ENCODE measurements around the gene NR1H4.
"Not testable (repeated sequence)": the region's sequence is repeated elsewhere in the genome, so short reads cannot be mapped to it uniquely, and the experiment has no call there.

The NR1H4 gene

DNA sequence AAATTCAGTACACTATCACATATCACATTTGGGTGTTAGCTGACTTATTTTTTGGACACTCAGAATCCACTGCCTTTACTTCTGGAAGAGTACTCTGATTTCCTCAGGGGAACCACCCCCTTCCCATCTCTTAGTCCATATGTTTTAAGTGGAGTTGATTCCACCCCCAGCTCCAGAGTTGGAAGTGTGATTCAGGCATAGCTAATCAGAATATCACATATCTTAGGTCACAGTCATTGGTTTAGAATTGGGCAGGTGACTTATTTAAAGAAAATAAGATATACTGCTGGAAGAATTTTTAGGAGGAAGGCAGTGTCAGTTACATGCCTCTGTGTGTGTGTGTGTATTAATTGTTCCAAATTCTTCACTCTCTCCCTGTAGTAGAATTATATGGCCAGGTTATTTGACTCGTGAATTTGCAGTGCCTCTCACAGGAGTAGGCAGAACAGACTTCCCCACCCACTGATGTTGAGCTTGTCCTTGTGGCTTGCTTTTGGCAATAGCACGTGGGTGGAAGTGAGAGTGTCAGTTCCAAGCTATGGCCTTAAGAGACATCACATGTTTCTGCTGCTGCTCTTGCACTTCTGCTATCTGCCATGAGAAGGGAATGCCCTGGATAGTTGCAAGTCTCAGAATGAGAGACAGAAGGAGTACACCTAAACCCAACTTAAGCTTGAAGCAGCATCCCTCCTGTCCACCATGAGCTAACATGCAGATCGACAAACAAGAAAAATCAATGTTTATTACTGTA is 93.4 kb downstream of the NR1H4 start:
- DNase-seq (ENCODE audit: low read depth in 2 of 3, low spot score in 1 of 3) = no peak

DNA sequence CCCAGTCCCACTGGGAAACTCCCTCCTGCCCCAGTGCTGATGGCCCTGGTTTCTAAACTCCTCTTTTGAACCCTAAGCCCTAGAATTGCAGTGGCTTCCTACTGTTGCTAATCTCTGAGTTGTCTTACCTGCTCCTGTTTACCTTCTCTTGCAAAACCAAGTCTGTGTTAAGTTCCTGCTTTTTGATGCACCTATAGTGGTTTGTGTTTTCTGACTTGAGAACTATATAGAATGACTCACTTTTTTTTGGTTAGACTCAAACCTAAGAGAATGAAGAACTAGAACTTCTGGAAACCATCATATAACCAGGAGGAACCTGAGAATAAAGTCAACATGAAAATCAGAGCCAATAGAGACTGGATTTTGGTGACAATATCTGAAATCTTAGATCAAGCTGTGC is 94.3 kb downstream of the NR1H4 start:
- DNase-seq (ENCODE audit: low read depth in 2 of 3, low spot score in 1 of 3) = no peak

DNA sequence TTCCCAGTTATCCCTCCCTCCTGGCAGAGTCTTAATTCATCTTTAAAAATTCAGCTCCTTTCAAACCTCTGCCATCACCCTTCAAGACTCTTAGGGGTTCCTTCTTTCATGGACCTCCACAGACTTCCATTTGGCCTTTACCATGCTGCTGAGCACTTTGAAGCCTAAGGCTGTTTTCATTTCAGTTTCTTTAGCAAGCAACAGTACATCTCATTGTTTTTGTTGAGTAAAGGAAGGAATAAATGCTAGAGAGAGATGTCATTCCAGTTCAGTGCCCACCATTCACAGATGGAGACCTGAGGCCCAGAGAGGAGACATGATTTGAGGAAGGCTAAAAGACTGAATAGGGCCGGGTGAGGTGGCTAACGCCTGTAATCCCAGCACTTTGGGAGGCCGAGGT is 98.5 kb downstream of the NR1H4 start:
- DNase-seq (ENCODE audit: low read depth in 2 of 3, low spot score in 1 of 3) = no peak

DNA sequence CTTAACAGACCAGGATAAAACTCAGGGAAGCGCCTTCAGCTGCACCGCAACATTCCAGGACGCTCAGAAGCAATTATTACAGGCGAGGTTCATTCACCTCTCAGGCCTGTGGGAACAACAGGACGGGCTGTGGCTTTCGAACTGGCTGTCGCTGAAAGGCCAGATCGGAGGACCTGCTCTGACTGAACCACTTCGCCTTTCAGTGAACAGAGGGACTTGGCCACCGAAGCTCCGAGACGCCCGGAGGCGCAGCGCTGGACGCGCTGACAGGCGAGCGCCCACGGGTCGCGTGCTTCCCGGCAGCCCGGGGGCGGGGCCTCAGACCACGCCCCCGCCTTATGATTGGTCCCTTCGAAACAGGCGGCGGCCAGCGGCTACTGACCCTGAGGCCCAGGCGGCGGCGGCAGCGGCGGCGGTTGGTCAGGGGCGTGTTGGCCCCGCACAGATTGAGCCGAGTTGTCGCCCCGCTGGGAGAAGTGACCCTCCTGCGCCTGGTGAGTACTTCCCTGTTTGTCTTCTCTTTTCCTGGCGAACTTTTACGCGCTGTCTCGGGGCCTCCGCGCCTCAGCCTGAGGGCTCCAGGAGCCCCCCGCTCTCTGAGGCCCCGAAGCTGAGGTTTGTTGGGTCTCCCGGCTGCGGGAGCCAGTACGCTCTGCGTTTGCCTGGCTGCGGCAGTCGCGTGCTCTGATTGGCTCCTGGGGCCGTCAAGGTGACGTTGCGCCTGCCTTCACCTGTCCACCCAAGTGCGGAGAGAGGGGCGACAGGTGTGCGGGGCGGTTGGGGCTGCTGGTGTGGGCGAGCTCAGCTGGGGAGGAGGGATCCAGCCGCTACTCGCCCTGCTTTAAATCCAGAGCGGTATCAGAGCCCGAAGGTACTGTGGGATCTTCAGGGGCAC is 99.9 kb downstream of the NR1H4 start, which contains the start of gene GAS2L3:
GAS2L3 (plus strand) TSS at position 393 of the 895 bp plus-strand sequence. CDS start 21,221 bp downstream, outside the sequence.
- DNase-seq (ENCODE audit: low read depth in 2 of 3, low spot score in 1 of 3) = peak; percentile 11 to 51 (median 37)

DNA sequence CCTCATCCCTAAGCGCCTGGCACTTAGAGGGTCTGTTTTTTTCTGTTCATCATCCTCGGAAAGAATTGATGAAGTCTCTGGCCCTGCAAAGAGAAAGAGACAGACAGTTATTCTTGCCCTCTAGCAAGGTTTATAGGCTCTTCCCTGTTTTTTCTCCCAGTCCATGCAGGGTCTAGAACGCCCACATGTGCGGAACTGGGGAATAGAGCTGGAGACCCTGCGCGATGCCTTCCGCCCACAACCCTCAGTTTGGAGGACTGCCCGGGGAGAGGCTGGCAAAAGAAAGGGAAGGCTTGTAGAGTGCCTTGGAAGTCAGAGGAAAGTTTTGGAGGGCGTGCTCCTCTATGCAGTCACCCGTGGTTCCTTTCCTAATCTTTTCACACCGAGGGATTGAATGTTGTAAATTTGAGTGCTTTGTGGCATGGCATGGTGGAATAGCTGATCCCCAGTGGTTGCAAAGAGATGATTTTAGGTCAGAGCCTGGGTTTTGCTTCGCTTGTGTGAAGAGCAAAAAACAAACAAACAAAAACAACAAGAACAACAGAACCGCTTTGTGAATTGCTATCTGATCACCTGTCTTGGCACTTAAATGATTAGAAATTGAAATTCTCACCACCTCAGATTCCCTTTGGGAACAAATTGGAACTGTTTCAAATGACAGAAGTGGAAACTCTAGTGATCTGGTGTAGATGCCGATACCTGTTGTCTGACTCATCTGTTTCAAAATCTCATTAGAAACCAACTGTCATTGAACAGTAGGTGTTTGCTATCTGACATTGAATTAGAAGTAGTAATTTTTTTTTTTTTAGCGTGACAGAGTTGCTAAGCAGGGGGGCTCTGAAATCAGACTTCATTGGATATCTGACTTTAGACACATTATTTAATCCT is 100.8 kb downstream of the NR1H4 start:
- no peak for DNase-seq (ENCODE audit: low read depth in 2 of 3, low spot score in 1 of 3)

DNA sequence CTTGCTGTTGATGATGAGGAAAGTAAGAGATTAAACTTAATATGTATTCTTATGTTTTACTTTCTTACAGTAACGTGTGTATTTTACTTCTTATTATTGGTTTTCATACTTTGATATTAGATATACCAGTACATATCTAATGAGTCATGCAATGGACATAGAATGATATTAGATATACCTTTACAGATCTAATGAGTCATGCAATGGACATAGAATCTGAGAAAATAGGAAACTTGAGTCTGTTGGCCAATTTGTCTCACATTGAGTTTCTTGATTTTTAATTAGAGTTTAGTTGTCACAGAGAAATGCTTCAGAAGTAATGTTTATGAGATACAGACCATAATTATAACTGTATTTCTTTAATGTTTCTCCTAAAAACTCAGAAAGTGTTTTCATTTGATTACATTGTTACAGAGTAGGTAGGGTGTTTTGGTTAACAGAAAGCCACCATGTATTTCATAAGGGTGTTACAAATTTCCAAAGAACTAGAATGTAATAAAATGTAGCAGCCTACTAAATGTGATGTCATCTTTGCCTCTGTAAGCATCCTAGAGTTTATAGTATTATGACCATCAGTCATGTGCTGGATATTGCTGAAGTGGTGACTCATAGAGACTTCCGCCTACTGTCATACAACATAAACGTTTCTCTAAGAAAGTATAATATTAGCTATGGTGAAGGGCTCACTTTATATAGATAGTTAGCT is 102.8 kb downstream of the NR1H4 start:
- DNase-seq (ENCODE audit: low read depth in 2 of 3, low spot score in 1 of 3) = no peak

DNA sequence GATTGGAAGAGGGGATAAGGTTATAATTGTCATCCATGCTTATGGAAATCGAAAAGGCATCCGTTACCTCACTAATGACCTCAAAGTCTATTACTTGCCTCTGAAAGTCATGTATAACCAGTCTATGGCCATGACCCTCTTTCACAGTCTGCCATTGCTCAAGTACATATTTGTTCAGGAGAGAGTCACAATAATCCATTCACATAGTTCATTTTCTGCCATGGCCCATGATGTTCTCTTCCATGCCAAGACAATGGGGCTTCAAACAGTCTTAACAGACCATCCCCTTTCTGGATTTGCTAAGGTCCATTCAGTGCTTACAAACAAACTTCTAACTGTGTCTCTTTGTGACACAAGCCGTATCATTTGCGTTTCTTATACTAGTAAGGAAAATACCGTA is 105.3 kb downstream of the NR1H4 start:
- no peak for DNase-seq (ENCODE audit: low read depth in 2 of 3, low spot score in 1 of 3)

DNA sequence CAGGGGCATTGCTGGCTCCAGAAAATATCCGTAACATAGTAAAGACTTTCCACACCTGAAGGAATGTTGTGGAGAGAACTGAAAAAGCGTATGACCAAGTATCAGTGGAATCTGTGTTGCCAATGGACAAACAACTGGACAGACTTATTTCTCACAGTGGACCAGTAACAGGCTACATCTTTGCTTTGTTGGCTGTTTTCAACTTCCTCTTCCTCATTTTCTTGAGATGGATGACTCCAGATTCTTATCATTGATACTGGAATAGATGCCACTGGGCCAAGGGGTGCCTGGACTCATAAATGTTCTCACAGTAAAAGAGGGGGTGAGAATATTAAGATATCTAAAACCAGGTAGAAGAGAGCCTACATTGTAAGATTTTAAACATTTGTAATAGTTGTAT is 106.2 kb downstream of the NR1H4 start:
- DNase-seq (ENCODE audit: low read depth in 2 of 3, low spot score in 1 of 3) = no peak

DNA sequence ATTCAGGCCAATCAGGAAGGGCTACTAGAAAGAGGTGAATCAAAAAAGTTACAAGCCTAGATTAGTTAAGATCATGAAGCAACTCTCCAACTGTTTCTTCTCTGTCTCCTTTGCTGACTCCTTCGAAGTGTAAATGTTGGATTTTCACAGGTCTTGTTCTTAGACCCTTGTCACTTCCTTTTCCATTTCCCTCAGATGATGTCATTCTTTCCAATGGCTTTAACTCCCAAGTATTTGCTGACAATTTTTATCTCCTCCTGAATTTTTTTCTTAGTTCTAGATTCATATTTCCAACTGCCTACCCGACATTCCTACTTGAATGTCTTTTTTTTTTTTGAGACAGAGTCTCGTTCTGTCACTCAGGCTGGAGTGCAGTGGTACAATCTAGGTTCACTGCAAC is 110.6 kb downstream of the NR1H4 start:
- DNase-seq (ENCODE audit: low read depth in 2 of 3, low spot score in 1 of 3) = no peak

DNA sequence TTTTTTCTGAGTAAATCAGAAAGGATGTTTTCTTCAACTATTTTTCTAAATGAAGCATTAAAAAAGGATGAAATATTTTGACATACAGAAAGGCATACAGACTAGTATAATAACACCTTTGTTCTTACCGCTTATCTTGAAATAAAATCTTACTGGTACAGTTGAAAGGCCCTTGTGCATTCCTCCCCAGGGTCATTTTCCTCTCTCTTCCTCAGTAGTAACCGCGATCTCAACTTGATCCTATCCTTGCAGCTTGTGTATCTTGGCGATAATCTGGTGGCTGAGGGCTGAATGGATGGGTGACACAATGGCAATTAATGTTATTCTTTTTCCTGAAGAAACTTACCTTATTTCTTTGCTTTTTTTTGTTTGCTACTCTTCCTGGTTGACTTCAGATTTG is 118.3 kb downstream of the NR1H4 start:
- DNase-seq (ENCODE audit: low read depth in 2 of 3, low spot score in 1 of 3) = no peak

DNA sequence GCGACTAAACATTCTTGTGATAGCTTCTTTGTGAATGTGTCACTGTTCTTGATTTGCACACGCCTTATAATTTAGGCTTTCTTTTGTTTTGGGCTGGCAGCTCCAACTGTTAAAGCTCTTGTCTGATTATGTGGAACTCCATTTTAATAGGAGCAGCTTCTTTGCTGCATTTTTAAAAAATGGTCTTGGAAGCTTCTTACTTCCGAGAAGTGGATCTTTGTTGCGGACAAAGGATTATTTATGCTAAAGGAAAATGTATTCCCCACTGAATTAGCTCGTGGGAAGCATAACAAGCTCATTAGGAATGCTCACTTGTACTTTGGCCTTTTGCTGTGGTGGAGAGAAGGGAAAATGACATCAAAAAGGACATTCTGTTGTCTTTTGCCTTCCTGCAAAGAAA is 119.8 kb downstream of the NR1H4 start:
- no peak for DNase-seq (ENCODE audit: low read depth in 2 of 3, low spot score in 1 of 3)

DNA sequence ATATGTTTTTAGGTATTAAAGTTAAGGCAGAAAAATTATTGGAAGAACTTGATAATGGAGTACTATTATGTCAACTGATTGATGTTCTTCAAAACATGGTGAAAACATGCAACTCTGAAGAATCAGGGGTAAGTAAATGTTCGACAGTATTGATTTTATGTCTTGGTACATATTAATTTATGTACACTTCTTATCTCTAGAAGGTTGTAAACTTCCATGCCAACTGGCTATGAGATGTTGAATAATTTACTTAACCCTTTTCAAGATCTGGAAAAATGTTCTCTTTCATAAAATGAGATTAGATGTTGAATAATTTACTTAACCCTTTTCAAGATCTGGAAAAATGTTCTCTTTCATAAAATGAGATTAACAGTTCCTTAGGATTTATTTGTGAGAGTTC is 128.0 kb downstream of the NR1H4 start:
- DNase-seq (ENCODE audit: low read depth in 2 of 3, low spot score in 1 of 3) = no peak

DNA sequence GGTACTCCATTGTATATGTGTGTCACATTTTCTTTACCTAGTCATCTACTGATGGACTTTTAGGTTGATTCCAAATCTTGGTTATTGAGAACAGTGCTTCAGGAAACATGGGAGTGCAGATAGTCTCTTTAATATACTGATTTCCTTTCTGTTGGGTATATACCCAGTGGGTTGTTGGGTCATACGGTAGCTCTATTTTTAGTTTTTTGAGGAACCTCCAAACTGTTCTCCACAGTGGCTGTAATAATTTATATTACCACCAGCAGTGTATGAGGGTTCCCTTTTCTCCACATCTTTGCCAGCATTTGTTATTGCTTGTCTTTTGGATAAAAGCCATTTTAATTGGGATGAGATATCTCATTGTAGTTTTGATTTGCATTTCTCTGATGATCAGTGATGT is 129.3 kb downstream of the NR1H4 start:
- not testable (repeated sequence) for DNase-seq (ENCODE audit: low read depth in 2 of 3, low spot score in 1 of 3)

DNA sequence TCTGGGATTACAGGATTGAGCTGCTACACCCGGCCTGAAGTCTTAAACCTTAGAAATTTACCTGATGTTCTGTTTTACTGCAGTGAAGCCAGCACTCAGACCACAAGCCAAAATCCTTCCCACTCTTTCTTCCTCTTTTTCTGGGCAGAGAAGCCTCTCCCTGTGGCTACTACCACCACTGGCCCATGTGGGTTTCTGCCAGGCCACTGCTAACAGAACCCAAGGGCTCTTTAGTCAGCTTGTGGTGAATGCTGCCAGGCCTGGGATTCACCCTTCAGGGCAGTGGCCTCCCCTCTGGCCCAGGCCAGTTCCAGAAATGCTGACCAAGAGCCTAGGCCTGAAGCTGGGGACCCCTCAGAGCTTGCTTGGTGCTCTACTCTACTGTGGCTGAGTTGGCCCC is 135.1 kb downstream of the NR1H4 start:
- DNase-seq (ENCODE audit: low read depth in 2 of 3, low spot score in 1 of 3) = no peak

DNA sequence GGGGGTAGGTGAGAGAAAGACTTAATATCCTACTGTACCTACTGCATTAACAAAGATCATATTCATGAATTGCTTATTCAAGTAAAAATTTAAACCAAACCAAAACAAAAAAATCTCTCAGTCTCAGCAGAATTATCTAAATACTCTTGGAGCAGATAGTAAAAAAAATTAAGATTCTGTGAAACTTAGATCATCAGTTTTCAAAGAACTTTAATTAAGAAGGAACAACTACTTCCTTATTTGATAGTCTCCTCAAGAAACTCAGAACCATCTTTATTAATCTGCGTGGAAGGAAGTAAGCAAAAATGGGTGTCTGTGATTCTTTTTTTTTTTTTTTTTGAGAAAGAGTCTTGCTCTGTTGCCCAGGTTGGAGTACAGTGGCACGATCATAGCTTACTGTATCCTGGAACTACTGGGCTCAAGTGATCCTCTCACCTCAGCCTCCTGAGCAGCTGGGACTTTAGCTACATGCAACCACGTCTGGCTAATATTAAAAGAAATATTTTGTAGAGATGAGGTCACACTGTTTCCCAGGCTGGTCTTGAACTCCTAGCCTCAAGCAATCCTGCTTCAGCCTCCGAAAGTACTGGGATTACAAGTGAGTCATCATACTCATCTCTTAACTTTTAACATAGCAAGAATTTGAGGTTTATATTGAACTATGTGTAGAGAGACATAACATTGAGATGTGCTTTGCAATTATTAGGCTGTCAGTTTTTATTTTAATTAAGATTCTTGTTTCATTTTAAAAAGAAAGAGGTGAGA is 137.2 kb downstream of the NR1H4 start:
- DNase-seq (ENCODE audit: low read depth in 2 of 3, low spot score in 1 of 3) = no peak

DNA sequence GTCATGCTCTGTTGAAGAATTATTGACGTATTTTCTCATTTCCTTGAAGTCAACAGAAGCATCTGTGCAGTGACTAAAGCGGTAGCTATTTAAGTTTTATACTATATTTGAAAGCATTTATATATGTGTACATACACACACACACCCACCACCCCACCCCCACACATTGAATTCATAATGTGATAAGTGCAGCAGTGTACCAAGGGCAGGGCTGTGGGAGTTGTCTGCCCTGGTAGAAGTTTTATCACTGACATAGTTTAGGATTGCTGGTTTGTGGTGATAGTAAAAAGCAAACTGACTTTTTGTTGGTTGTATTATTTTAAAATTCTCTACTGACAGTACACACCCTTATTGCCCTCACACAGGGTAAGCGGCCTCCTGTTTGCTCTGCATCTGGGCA is 138.9 kb downstream of the NR1H4 start:
- DNase-seq (ENCODE audit: low read depth in 2 of 3, low spot score in 1 of 3) = no peak
